Thyroid gland (tissue), 4 donors: Measurements from ENCODE around the gene KRTAP9-4.

Experiments
- POLR2A ChIP-seq, 2 donors: fragments of 450-650 bp; IDR thresholded peaks; one replicate each; pipeline ENCODE4 v1.6.1; 2017; ENCODE audit warnings: antibody characterized with exemption in 2 of 2, mild to moderate bottlenecking in 2 of 2, moderate library complexity in 1 of 2
- TF ChIP-seq, protein P1 (sequence below), 6 experiments: fragments of 200-600 bp in 3 of 6; fragments of 450-650 bp in 3 of 6; sonication (generic) in 3 of 6; IDR thresholded peaks; one replicate each; pipeline ENCODE4 v1.5.1; 2016 to 2019; ENCODE audit warnings: antibody characterized with exemption in 6 of 6, mild to moderate bottlenecking in 2 of 6, inconsistent platforms in 1 of 6, moderate library complexity in 1 of 6

DNA sequence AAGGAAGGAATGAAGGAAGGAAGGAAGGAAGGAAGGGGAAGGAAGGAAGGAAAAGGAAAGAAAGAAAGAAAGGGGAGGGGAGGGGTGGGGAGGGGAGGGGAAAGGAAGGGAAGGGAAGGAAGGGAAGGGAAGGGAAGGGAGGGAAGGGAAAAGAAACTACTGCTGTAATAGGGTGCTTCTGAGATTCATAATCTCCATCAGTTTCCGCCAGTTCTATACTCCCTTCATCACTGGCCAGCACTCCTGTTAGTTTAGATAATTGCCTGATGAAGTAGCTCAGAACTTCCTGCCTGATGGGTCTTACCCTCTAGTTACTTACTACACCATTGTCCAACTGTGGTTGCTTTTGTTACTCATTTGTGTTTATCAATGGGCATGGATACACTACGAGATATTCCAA lies 13.7 kb downstream of the KRTAP9-4 start:
- TF ChIP-seq, protein P1, sequence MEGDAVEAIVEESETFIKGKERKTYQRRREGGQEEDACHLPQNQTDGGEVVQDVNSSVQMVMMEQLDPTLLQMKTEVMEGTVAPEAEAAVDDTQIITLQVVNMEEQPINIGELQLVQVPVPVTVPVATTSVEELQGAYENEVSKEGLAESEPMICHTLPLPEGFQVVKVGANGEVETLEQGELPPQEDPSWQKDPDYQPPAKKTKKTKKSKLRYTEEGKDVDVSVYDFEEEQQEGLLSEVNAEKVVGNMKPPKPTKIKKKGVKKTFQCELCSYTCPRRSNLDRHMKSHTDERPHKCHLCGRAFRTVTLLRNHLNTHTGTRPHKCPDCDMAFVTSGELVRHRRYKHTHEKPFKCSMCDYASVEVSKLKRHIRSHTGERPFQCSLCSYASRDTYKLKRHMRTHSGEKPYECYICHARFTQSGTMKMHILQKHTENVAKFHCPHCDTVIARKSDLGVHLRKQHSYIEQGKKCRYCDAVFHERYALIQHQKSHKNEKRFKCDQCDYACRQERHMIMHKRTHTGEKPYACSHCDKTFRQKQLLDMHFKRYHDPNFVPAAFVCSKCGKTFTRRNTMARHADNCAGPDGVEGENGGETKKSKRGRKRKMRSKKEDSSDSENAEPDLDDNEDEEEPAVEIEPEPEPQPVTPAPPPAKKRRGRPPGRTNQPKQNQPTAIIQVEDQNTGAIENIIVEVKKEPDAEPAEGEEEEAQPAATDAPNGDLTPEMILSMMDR (IDR thresholded peaks at IDR 0.05), result no peak
- no peak for TF ChIP-seq POLR2A (IDR thresholded peaks at IDR 0.05)
